Testis (tissue), 2 donors: ENCODE results near the gene MT1B.

ENCODE experiments used
- POLR2A ChIP-seq: fragments of 450-650 bp; IDR thresholded peaks from one replicate; pipeline ENCODE4 v1.6.1; 2017; ENCODE audit warnings: antibody characterized with exemption, mild to moderate bottlenecking, moderate library complexity
- TF ChIP-seq, protein P1 (sequence below), 3 experiments: fragments of 450-650 bp in 2 of 3; fragments of 200-600 bp in 1 of 3; sonication (generic) in 1 of 3; IDR thresholded peaks; one replicate each; pipeline ENCODE4 v1.5.1; 2016 to 2019; ENCODE audit warnings: antibody characterized with exemption in 3 of 3, mild to moderate bottlenecking in 2 of 3, moderate library complexity in 1 of 3

DNA sequence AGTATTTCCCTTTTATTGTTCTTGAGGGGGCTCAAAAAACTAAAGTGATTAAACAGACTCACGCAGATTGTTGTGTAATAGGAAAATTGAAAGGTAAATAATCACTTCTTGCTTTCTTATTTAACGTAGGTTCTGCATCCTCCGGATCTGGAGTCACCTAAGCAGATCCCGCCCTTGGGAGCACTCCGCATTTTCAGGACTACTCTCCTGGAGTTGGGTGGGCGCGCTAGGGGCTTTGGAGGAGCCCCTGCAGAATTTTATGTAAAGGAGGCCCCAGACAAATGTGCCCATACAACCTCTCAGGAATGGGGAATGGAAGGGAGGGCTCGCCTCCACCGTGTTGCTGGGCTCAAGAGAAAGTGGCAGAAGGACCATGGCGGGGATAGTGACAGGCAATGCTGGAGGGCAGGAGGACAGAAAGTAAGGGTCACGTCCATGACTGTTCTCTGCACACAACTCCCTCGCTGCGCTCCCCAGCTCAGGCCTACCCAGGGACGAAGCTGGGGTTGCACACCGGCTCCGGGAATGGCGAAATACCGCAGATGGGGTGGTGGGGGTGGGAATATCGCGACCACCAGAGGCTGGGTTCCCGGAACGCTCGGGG, 35.0 kb upstream of the MT1B start:
- TF ChIP-seq, protein P1, sequence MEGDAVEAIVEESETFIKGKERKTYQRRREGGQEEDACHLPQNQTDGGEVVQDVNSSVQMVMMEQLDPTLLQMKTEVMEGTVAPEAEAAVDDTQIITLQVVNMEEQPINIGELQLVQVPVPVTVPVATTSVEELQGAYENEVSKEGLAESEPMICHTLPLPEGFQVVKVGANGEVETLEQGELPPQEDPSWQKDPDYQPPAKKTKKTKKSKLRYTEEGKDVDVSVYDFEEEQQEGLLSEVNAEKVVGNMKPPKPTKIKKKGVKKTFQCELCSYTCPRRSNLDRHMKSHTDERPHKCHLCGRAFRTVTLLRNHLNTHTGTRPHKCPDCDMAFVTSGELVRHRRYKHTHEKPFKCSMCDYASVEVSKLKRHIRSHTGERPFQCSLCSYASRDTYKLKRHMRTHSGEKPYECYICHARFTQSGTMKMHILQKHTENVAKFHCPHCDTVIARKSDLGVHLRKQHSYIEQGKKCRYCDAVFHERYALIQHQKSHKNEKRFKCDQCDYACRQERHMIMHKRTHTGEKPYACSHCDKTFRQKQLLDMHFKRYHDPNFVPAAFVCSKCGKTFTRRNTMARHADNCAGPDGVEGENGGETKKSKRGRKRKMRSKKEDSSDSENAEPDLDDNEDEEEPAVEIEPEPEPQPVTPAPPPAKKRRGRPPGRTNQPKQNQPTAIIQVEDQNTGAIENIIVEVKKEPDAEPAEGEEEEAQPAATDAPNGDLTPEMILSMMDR (IDR thresholded peaks at IDR 0.05): no peak
- no peak for TF ChIP-seq POLR2A
